ENCODE results near the gene TEKT1. TPM values are rescaled to one million over a fixed set of nuclear protein-coding genes. Genes with fewer than 3 reads are reported as not detected.

Gene TEKT1
- polyA plus RNA-seq, 2 of the 4 experiments (the other 2 are of a cell fraction) = not detected

DNA sequence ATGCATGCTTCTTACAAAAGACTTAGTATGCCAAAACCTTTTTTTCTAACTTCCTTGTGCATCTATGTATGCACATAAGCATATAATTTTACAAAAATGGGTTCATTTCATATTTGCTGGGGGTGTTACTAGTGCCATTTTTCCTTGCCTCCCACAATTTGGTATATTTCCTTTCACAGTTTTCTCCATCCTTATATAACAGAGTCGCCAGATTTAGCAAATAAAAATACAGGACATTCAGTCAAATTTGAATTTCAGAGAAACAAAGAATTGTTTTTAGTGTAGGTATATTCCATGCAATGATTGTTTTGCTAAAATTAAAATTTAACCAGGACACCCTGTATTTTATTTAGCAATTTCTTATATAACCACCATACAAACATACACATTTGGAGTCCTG is 59.5 kb downstream of the TEKT1 start:
- CTCF ChIA-PET = interaction anchor here (0.6 to 1.1 kb wide), 2 partner anchors 82 to 304 kb away, joined by 3 to 4 read pairs; no protein-coding TSS in a partner anchor
- FAIRE-seq (no peak), ATAC-seq (no peak), DNase-seq (ENCODE audit: low read depth in 1 of 2, low spot score in 1 of 2) (no peak)
- Histone ChIP-seq H3K4me3 (no peak overlapping the region), H3K27ac (no peak overlapping the region), H3K4me2 (no peak overlapping the region), H3K4me1 (no peaks in the 10 kb centered on the region), H3K9me3 (peaks cover 41% of the 10 kb centered on the region)
- WGBS (ENCODE audit: missing lambda C conversion rate) = 13% methylated on average over 1 of the region's 1 CpG
- TF ChIP-seq RFX5 (IDR thresholded peaks at IDR 0.05) = no peak
- TF ChIP-seq, protein P1, sequence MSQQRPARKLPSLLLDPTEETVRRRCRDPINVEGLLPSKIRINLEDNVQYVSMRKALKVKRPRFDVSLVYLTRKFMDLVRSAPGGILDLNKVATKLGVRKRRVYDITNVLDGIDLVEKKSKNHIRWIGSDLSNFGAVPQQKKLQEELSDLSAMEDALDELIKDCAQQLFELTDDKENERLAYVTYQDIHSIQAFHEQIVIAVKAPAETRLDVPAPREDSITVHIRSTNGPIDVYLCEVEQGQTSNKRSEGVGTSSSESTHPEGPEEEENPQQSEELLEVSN (IDR thresholded peaks at IDR 0.05; ENCODE audit: borderline replicate concordance, low read depth) = no peak
- POLR2A ChIA-PET = no interaction called here

DNA sequence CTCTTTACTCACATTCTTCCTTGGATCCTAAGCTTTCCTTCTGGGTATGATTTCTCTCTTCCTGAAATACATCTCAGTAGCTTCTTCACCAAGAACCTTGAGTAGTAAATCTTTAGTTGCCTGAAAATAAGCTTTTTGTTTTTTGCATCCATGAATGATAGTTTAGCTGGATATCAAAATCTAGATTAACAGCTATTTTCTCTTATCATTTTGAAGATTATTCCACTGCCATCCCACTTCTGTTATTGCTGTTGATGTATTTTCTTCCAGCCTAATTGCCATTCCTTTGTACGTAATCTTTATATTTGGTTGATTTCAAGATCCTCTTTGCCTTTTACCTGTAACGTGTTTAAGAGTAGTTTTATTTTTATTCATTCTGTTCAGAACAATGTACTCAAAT is 63.1 kb downstream of the TEKT1 start:
- no peak for FAIRE-seq
- CTCF ChIA-PET = no interaction called here
- Histone ChIP-seq H3K4me1 (no peaks in the 10 kb centered on the region), H3K4me2 (no peak overlapping the region), H3K27ac (no peak overlapping the region), H3K4me3 (no peak overlapping the region), H3K9me3 (peaks cover 36% of the 10 kb centered on the region; the same call in 2 of the 3 replicates)
- whole genome bisulfite sequencing (ENCODE audit: missing lambda C conversion rate) = 29% methylated on average over 2 of the region's 2 CpGs
- DNase-seq (ENCODE audit: low read depth in 1 of 2, low spot score in 1 of 2) = no peak
- no peak for ATAC-seq
- TF ChIP-seq ATOH8 (CRISPR knock-in tag; IDR thresholded peaks at IDR 0.05; ENCODE audit: low read depth) = no peak
- TF ChIP-seq ZNF302 (CRISPR knock-in tag; IDR thresholded peaks at IDR 0.05) = no peak
- TF ChIP-seq NPAS2 (CRISPR knock-in tag; IDR thresholded peaks at IDR 0.05; ENCODE audit: borderline replicate concordance) = no peak
- no peak for TF ChIP-seq RNF2 (IDR thresholded peaks at IDR 0.05; ENCODE audit: borderline replicate concordance, low read depth)
- no peak for TF ChIP-seq NFE2L2 (conservative IDR thresholded peaks at IDR 0.05; ENCODE audit: low read length)
- TF ChIP-seq JUN (IDR thresholded peaks at IDR 0.05) = no peak
- no peak for TF ChIP-seq EHF (CRISPR knock-in tag; IDR thresholded peaks at IDR 0.05)
- POLR2A ChIA-PET = no interaction called here

DNA sequence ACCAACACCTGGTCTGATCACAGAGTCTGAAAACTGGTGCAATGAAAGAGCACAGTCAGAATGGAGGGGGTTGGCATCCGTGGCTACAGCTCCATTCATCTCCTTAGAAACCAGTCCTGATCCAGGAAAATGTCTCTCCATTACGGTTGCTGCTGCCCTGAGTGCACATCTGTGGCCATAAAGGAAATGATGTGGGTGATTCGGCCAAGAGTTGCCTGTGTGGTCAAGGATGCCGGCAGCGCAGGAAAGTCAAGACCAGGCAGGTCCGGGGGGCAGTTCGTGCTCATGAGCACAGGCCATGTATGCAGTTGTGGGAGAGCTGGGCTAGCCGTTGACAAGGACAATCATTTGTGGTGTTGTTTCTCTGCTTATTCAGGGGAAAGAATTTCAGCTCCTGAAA is 69.8 kb downstream of the TEKT1 start:
- H3K4me1 ChIP-seq = no peaks in the 10 kb centered on the region
- H3K4me3 ChIP-seq = no peak overlapping the region
- CTCF ChIA-PET = interaction anchor here (0.6 kb wide), 2 partner anchors 65 to 138 kb away, joined by 3 read pairs; no protein-coding TSS in a partner anchor
- peaks cover 8% of the 10 kb centered on the region; the same call in 2 of the 3 replicates for H3K9me3 ChIP-seq
- no peak for DNase-seq (ENCODE audit: low read depth in 1 of 2, low spot score in 1 of 2)
- no peak for ATAC-seq
- TF ChIP-seq, protein P2, sequence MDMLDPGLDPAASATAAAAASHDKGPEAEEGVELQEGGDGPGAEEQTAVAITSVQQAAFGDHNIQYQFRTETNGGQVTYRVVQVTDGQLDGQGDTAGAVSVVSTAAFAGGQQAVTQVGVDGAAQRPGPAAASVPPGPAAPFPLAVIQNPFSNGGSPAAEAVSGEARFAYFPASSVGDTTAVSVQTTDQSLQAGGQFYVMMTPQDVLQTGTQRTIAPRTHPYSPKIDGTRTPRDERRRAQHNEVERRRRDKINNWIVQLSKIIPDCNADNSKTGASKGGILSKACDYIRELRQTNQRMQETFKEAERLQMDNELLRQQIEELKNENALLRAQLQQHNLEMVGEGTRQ (IDR thresholded peaks at IDR 0.05) = no peak
- TF ChIP-seq, protein P3, sequence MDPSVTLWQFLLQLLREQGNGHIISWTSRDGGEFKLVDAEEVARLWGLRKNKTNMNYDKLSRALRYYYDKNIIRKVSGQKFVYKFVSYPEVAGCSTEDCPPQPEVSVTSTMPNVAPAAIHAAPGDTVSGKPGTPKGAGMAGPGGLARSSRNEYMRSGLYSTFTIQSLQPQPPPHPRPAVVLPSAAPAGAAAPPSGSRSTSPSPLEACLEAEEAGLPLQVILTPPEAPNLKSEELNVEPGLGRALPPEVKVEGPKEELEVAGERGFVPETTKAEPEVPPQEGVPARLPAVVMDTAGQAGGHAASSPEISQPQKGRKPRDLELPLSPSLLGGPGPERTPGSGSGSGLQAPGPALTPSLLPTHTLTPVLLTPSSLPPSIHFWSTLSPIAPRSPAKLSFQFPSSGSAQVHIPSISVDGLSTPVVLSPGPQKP (IDR thresholded peaks at IDR 0.05; ENCODE audit: low read depth, low read length) = no peak
- TF ChIP-seq CEBPB (IDR thresholded peaks at IDR 0.05) (no peak), CHD2 (IDR thresholded peaks at IDR 0.05; ENCODE audit: low read length, partially characterized antibody) (no peak), BHLHE40 (IDR thresholded peaks at IDR 0.05; ENCODE audit: low read depth, low read length) (no peak), CHD4 (IDR thresholded peaks at IDR 0.05; ENCODE audit: borderline replicate concordance) (no peak), MAFK (IDR thresholded peaks at IDR 0.05; ENCODE audit: partially characterized antibody) (no peak), RNF2 (IDR thresholded peaks at IDR 0.05; ENCODE audit: borderline replicate concordance, low read depth) (no peak), HEYL (CRISPR knock-in tag; IDR thresholded peaks at IDR 0.05) (no peak), ZNF302 (CRISPR knock-in tag; IDR thresholded peaks at IDR 0.05) (no peak), ATOH8 (CRISPR knock-in tag; IDR thresholded peaks at IDR 0.05; ENCODE audit: low read depth) (no peak), MAZ (IDR thresholded peaks at IDR 0.05; ENCODE audit: borderline replicate concordance, low read depth, low read length) (no peak), HMGXB4 (CRISPR knock-in tag; IDR thresholded peaks at IDR 0.05; ENCODE audit: borderline replicate concordance) (no peak)
- POLR2A ChIA-PET = no interaction called here
- FAIRE-seq = no peak
- no peak overlapping the region for H3K4me2 ChIP-seq
- WGBS (ENCODE audit: missing lambda C conversion rate) = 28% methylated on average over 8 of the region's 8 CpGs
- H3K27ac ChIP-seq = no peak overlapping the region

Data from A549 (cell line).